Liver (tissue), 3 donors: ENCODE results near the gene RLN1.

Experiments used
- HNF4G ChIP-seq: IDR thresholded peaks from 2 replicates; pipeline ENCODE4 v1.6.1; 2016; ENCODE audit warnings: antibody characterized with exemption
- SP1 ChIP-seq: IDR thresholded peaks from 2 replicates; pipeline ENCODE4 v1.6.1; 2018; ENCODE audit warnings: antibody characterized with exemption, mild to moderate bottlenecking
- TF ChIP-seq, protein P1 (sequence below): IDR thresholded peaks from 2 replicates; pipeline ENCODE4 v1.6.1; 2016; ENCODE audit warnings: antibody characterized with exemption
- TF ChIP-seq, protein P2 (sequence below): IDR thresholded peaks from 2 replicates; pipeline ENCODE4 v1.6.1; 2016; ENCODE audit warnings: antibody characterized with exemption
- TF ChIP-seq, protein P3 (sequence below): fragments of 150-350 bp; IDR thresholded peaks from 2 replicates; pipeline ENCODE4 v1.5.1; 2017; ENCODE audit warnings: improper control_type of control experiment, low read depth, low read length; ENCODE audit not compliant: missing input control
- donor health status: healthy.
- donor health status: healthy.

DNA sequence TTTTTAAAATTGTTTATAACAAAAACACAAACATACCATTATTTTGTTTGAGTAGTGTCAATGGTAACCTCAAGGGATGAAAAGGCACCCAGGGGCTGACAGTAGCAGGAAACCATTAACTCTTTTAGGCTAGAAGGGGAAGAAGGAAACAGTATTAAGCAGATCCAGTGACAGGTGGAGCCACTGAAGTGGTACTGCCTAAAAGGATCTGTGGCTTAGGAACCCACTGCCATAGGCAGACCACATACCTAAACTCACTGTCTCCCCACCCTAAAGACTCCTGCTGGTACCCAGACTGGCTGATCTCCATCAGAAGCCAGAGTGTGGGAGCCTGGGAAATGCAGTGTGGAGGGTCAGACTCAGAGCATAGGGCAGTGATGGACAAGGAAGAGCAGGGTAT is 13.5 kb downstream of the RLN1 start:
- TF ChIP-seq, protein P1, sequence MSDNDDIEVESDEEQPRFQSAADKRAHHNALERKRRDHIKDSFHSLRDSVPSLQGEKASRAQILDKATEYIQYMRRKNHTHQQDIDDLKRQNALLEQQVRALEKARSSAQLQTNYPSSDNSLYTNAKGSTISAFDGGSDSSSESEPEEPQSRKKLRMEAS: no peak
- TF ChIP-seq, protein P2, sequence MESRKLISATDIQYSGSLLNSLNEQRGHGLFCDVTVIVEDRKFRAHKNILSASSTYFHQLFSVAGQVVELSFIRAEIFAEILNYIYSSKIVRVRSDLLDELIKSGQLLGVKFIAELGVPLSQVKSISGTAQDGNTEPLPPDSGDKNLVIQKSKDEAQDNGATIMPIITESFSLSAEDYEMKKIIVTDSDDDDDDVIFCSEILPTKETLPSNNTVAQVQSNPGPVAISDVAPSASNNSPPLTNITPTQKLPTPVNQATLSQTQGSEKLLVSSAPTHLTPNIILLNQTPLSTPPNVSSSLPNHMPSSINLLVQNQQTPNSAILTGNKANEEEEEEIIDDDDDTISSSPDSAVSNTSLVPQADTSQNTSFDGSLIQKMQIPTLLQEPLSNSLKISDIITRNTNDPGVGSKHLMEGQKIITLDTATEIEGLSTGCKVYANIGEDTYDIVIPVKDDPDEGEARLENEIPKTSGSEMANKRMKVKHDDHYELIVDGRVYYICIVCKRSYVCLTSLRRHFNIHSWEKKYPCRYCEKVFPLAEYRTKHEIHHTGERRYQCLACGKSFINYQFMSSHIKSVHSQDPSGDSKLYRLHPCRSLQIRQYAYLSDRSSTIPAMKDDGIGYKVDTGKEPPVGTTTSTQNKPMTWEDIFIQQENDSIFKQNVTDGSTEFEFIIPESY: no peak
- TF ChIP-seq, protein P3, sequence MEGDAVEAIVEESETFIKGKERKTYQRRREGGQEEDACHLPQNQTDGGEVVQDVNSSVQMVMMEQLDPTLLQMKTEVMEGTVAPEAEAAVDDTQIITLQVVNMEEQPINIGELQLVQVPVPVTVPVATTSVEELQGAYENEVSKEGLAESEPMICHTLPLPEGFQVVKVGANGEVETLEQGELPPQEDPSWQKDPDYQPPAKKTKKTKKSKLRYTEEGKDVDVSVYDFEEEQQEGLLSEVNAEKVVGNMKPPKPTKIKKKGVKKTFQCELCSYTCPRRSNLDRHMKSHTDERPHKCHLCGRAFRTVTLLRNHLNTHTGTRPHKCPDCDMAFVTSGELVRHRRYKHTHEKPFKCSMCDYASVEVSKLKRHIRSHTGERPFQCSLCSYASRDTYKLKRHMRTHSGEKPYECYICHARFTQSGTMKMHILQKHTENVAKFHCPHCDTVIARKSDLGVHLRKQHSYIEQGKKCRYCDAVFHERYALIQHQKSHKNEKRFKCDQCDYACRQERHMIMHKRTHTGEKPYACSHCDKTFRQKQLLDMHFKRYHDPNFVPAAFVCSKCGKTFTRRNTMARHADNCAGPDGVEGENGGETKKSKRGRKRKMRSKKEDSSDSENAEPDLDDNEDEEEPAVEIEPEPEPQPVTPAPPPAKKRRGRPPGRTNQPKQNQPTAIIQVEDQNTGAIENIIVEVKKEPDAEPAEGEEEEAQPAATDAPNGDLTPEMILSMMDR: no peak
- TF ChIP-seq SP1: no peak
- no peak for TF ChIP-seq HNF4G
